OCI-LY7 (cell line): ENCODE measurements around the gene NOP56. TPM values are rescaled to one million over a fixed set of nuclear protein-coding genes. Genes with fewer than 3 reads are reported as not detected.
A peak's percentile ranks its signal among the peaks of the same experiment; 100 is the strongest.

Source experiments
- BruUV-seq: library from RNA; stranded (reverse); fragments of 400-500 nt; replicated peaks from 2 replicates; lab custom pipeline; 2021; lab: Mats Ljungman, UMichigan
- CTCF ChIA-PET: fragments of 300-600 bp; sonication (Branson Sonifier 250); formaldehyde crosslinking; loops from one replicate; lab custom pipeline; 2022; ENCODE audit warnings: antibody characterized with exemption; ENCODE audit not compliant: unreplicated experiment; lab: Charles Lee
- POLR2A ChIA-PET: fragments of 300-600 bp; sonication (Branson Sonifier 250); formaldehyde crosslinking; loops from one replicate; lab custom pipeline; 2022; ENCODE audit warnings: antibody characterized with exemption; lab: Charles Lee
- DNase-seq: peaks from one replicate; pipeline ENCODE4 v3.0.0-alpha.2; 2015; ENCODE audit warnings: low spot score
- H2AFZ ChIP-seq: fragments of 200-600 bp; sonication (generic), shearing (Covaris generic); 2 replicates; pipeline ENCODE4 v1.6.1; 2014; ENCODE audit warnings: mild to moderate bottlenecking, antibody characterized with exemption, low read length, moderate library complexity
- H3K27ac ChIP-seq: fragments of 200-600 bp; sonication (generic); 2 replicates; pipeline ENCODE4 v1.5.1; 2014; ENCODE audit warnings: mixed run types, low read depth, mild to moderate bottlenecking, moderate library complexity, low read length, inconsistent platforms; ENCODE audit not compliant: poor library complexity, severe bottlenecking
- H3K36me3 ChIP-seq: fragments of 200-600 bp; sonication (generic); 2 replicates; pipeline ENCODE4 v1.6.1; 2014; ENCODE audit warnings: mild to moderate bottlenecking, antibody characterized with exemption, low read length, moderate library complexity, mixed read lengths; ENCODE audit not compliant: insufficient read depth
- H3K4me1 ChIP-seq: fragments of 200-600 bp; sonication (generic); 2 replicates; pipeline ENCODE4 v1.5.1; 2014; ENCODE audit warnings: mild to moderate bottlenecking, low read length; ENCODE audit not compliant: insufficient read depth, poor library complexity, severe bottlenecking
- H3K4me2 ChIP-seq: fragments of 200-600 bp; sonication (generic); 2 replicates; pipeline ENCODE4 v1.6.1; 2014; ENCODE audit warnings: mild to moderate bottlenecking, low read length
- H3K4me3 ChIP-seq: fragments of 200-600 bp; sonication (generic); 2 replicates; pipeline ENCODE4 v1.5.1; 2014; ENCODE audit warnings: mild to moderate bottlenecking, low read depth, low read length; ENCODE audit not compliant: poor library complexity, severe bottlenecking
- H3K79me2 ChIP-seq: fragments of 200-600 bp; sonication (generic); 2 replicates; pipeline ENCODE4 v1.6.1; 2016; ENCODE audit warnings: low read depth, mild to moderate bottlenecking, low read length, moderate library complexity, mixed read lengths; ENCODE audit not compliant: insufficient read depth
- H3K9me2 ChIP-seq: fragments of 200-600 bp; sonication (generic); 2 replicates; pipeline ENCODE4 v1.6.1; 2016; ENCODE audit warnings: mild to moderate bottlenecking, low read length, mixed read lengths; ENCODE audit not compliant: insufficient read depth
- H3K9me3 ChIP-seq: fragments of 200-600 bp; sonication (generic); 2 replicates; pipeline ENCODE4 v1.6.1; 2014; ENCODE audit warnings: mild to moderate bottlenecking, mixed run types, low read length, mixed read lengths
- H4K20me1 ChIP-seq: fragments of 200-600 bp; sonication (generic); 2 replicates; pipeline ENCODE4 v1.6.1; 2014; ENCODE audit warnings: mild to moderate bottlenecking, antibody characterized with exemption, low read length, moderate library complexity, mixed read lengths; ENCODE audit not compliant: insufficient read depth
- CTCF ChIP-seq: fragments of 200-600 bp; sonication (generic); conservative IDR thresholded peaks from 2 replicates; pipeline ENCODE4 v1.5.1; 2014; ENCODE audit warnings: mild to moderate bottlenecking, antibody characterized with exemption, low read length, moderate library complexity, mixed read lengths
- EZH2phosphoT487 ChIP-seq: fragments of 200-600 bp; sonication (generic); IDR thresholded peaks from 2 replicates; pipeline ENCODE4 v1.6.1; 2018; ENCODE audit warnings: low read depth, borderline replicate concordance, mild to moderate bottlenecking, mixed run types, antibody characterized with exemption, low read length, moderate library complexity, mixed read lengths
- intact Hi-C: fragments of 100-400 bp; cut with micrococcal nuclease; formaldehyde crosslinking; loops from one replicate; pipeline ENCODE4 v1.10.0; 2022; ENCODE audit not compliant: unreplicated experiment
- total RNA-seq, 2 experiments: library from RNA; depleted of rRNA in 1 of 2; stranded (reverse); fragments of >200 nt in 1 of 2; shearing (Covaris generic) in 1 of 2; gene quantifications; 2 replicates each; pipeline ENCODE4 v1.2.3, GENCODE V29; 2014 to 2022

Gene NOP56
- total RNA-seq, 2 experiments from 2014 or later = 544 to 580 TPM

- no peak within 1 kb of the TSS for H2AFZ ChIP-seq
- no peaks in the 10 kb centered on the region for H3K4me1 ChIP-seq
- no peaks in the 10 kb centered on the region for H3K79me2 ChIP-seq
- no peaks in the 10 kb centered on the region for H3K9me2 ChIP-seq
- DNase-seq = peak; percentile 7
- no peak for TF ChIP-seq CTCF
- no peak for TF ChIP-seq EZH2phosphoT487
- no peak within 1 kb of the TSS for H3K27ac ChIP-seq
- CTCF ChIA-PET = no interaction called here
- peak within 1 kb of the TSS; percentile 19 for H3K4me3 ChIP-seq
- no peaks in the 10 kb centered on the region for H3K36me3 ChIP-seq
- no peaks in the 10 kb centered on the region for H3K9me3 ChIP-seq
- intact Hi-C loops = no loop called here
- peak within 1 kb of the TSS; percentile 26; the same call in 1 of the 2 replicates for H3K4me2 ChIP-seq
- POLR2A ChIA-PET = interaction anchor here (0.6 kb wide), 1 partner anchor 184 kb away, joined by 5 read pairs; no protein-coding TSS in a partner anchor
- H4K20me1 ChIP-seq = no peaks in the 10 kb centered on the region
- no TSS peak for BruUV-seq
These were observed 39.8 kb downstream of the NOP56 start, which contains the start of gene EBF4 for GRCh38 chr20:2692036-2692885. Gene EBF4 (plus strand): TSS chr20:2692780. CDS start chr20:2693646, 866 bp downstream.

GRCh38 chr20:2692886-2693285 is 40.5 kb downstream of the NOP56 start:
- no TSS peak for BruUV-seq
- no peaks in the 10 kb centered on the region for H3K9me2 ChIP-seq
- no peaks in the 10 kb centered on the region for H3K36me3 ChIP-seq
- no peak overlapping the region for H3K4me2 ChIP-seq
- peak; percentile 24 for DNase-seq
- H2AFZ ChIP-seq = no peak overlapping the region
- TF ChIP-seq CTCF (no peak), EZH2phosphoT487 (no peak)
- H4K20me1 ChIP-seq = no peaks in the 10 kb centered on the region
- H3K27ac ChIP-seq = no peak overlapping the region
- no peaks in the 10 kb centered on the region for H3K9me3 ChIP-seq
- no peak overlapping the region for H3K4me3 ChIP-seq
- no peaks in the 10 kb centered on the region for H3K79me2 ChIP-seq
- POLR2A ChIA-PET = interaction anchor here (0.6 kb wide), 2 partner anchors 41 to 184 kb away, joined by 3 to 5 read pairs; no protein-coding TSS in a partner anchor
- H3K4me1 ChIP-seq = no peaks in the 10 kb centered on the region
- intact Hi-C loops = no loop called here
- CTCF ChIA-PET = no interaction called here
